CD4-positive, alpha-beta memory T cell (primary cell): ENCODE measurements around the gene RAP1GAP. TPM values are rescaled to one million over a fixed set of nuclear protein-coding genes. Genes with fewer than 3 reads are reported as not detected.

Experiments
- CTCF ChIA-PET: fragments of 350-600 bp; sonication (Branson Sonifier 250); formaldehyde crosslinking; loops from one replicate; lab custom pipeline; 2021; ENCODE audit warnings: inconsistent platforms; ENCODE audit not compliant: partially characterized antibody; lab: Charles Lee
- POLR2A ChIA-PET: fragments of 350-600 bp; sonication (Branson Sonifier 250); formaldehyde crosslinking; loops from one replicate; lab custom pipeline; 2021; ENCODE audit not compliant: partially characterized antibody; lab: Charles Lee
- DNase-seq, 5 donors: peaks; one replicate each; pipeline versions ENCODE4 v3.0.0 to v3.0.0-alpha.2; 2020 to 2022; ENCODE audit warnings: mixed read lengths in 1 of 5
- H3K27ac ChIP-seq: one replicate; pipeline ENCODE4 v1.7.0; 2013; ENCODE audit warnings: low read depth, low read length
- H3K27me3 ChIP-seq: 2 replicates; pipeline ENCODE4 v1.7.0; 2013; ENCODE audit warnings: mild to moderate bottlenecking, low read length, moderate library complexity; ENCODE audit not compliant: insufficient read depth
- H3K36me3 ChIP-seq: 2 replicates; pipeline ENCODE4 v1.7.0; 2013; ENCODE audit warnings: mild to moderate bottlenecking, low read length, moderate library complexity; ENCODE audit not compliant: insufficient read depth
- H3K4me1 ChIP-seq: 2 replicates; pipeline ENCODE4 v1.7.0; 2013; ENCODE audit warnings: mild to moderate bottlenecking, low read length, moderate library complexity; ENCODE audit not compliant: insufficient read depth
- H3K4me3 ChIP-seq, 2 donors: one replicate each; pipeline ENCODE4 v1.7.0; 2013; ENCODE audit warnings: low read length in 2 of 2, mild to moderate bottlenecking in 1 of 2
- H3K9me3 ChIP-seq, 2 donors: one replicate each; pipeline ENCODE4 v1.7.0; 2013; ENCODE audit warnings: low read length in 2 of 2, control low read depth in 1 of 2; ENCODE audit not compliant: control insufficient read depth in 1 of 2
- H3K27ac Mint-ChIP-seq, 7 donors: one replicate each; pipeline ENCODE4 v1.8.0; 2020 to 2021; ENCODE audit warnings: mixed read lengths in 7 of 7, mild to moderate bottlenecking in 6 of 7, inconsistent platforms in 3 of 7, moderate library complexity in 3 of 7
- H3K27me3 Mint-ChIP-seq, 2 donors: one replicate each; pipeline ENCODE4 v1.8.0; 2020 to 2021; ENCODE audit warnings: mixed read lengths in 2 of 2
- H3K36me3 Mint-ChIP-seq, 2 donors: one replicate each; pipeline ENCODE4 v1.8.0; 2020 to 2021; ENCODE audit warnings: mixed read lengths in 2 of 2, inconsistent platforms in 1 of 2, mild to moderate bottlenecking in 1 of 2
- H3K4me1 Mint-ChIP-seq, 4 donors: one replicate each; pipeline ENCODE4 v1.8.0; 2020 to 2021; ENCODE audit warnings: mixed read lengths in 4 of 4, mild to moderate bottlenecking in 1 of 4
- H3K4me3 Mint-ChIP-seq, 8 donors: one replicate each; pipeline ENCODE4 v1.8.0; 2020 to 2021; ENCODE audit warnings: mixed read lengths in 8 of 8, mild to moderate bottlenecking in 7 of 8, moderate library complexity in 6 of 8, inconsistent platforms in 3 of 8
- H3K9me3 Mint-ChIP-seq, 8 donors: one replicate each; pipeline ENCODE4 v1.8.0; 2020 to 2021; ENCODE audit warnings: mixed read lengths in 8 of 8, mild to moderate bottlenecking in 5 of 8, inconsistent platforms in 3 of 8, moderate library complexity in 1 of 8
- intact Hi-C: fragments of 100-400 bp; cut with micrococcal nuclease; formaldehyde crosslinking; loops from one replicate; pipeline ENCODE4 v1.15.1; 2023
- polyA plus RNA-seq, 2 donors: library from polyadenylated mRNA; unstranded; fragments of 300-500 nt; fragmentation: Illumina TruSeq; gene quantifications; one replicate each; pipeline ENCODE4 v1.2.3, GENCODE V29; 2021
- total RNA-seq, 2 experiments: library from RNA; stranded (reverse); gene quantifications; one replicate each; pipeline ENCODE4 v1.2.3, GENCODE V29; 2021

The RAP1GAP gene
- total and polyA plus RNA-seq, 4 experiments from 2014 or later, result 0.23 to 0.72 TPM; not detected in 2

DNA sequence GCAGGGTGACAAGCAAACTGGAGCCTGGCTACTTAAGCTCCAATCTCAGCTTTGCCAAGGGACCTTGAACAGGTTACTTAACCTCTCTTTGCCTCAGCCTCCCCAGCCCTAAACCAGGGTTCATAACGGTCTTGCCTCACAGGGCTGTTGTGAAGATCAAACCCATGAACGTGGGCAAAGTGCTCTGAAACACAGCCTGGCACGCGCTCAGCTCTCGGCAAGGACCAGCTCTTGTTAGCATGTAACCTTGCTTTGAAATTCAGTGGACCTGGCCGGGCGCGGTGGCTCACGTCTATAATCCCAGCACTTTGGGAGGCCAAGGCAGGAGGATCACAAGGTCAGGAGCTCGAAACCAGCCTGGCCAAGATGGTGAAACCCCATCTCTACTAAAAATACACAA is 24.8 kb downstream of the RAP1GAP start:
- Mint-ChIP-seq H3K4me3 (no peak overlapping the region), H3K27me3 (peaks cover 14 to 21% of the 10 kb centered on the region in 2 donors), H3K9me3 (no peaks in the 10 kb centered on the region), H3K36me3 (no peaks in the 10 kb centered on the region), H3K4me1 (peaks cover 0 to 3% (median under 1%) of the 10 kb centered on the region in 4 donors), H3K27ac (no peak overlapping the region)
- Histone ChIP-seq H3K27me3 (no peaks in the 10 kb centered on the region), H3K36me3 (no peaks in the 10 kb centered on the region), H3K4me1 (no peaks in the 10 kb centered on the region), H3K27ac (no peak overlapping the region), H3K4me3 (no peak overlapping the region), H3K9me3 (no peaks in the 10 kb centered on the region)
- POLR2A ChIA-PET, result no interaction called here
- DNase-seq, result no peak
- intact Hi-C loops, result no loop called here
- CTCF ChIA-PET, result no interaction called here

DNA sequence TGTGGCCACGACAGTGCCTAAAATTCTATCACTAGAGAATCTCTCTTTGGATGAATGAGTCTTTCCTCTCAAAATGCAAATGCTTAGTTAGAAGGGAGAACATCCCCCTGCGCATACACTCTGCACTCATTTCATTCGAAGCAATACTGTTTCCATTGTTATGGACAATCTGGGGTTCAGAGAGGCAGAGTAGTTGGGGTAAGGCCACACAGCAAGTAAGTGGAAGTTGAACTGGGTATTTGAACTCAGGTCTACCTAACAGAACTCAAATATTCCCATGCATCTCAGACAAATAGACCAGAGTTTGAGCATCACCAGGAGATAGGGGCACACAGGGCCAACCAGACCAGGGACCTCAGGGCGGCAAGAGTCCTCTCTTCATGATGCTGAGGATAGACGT is 25.5 kb downstream of the RAP1GAP start:
- H3K36me3 ChIP-seq, result no peaks in the 10 kb centered on the region
- H3K4me1 ChIP-seq, result no peaks in the 10 kb centered on the region
- intact Hi-C loops, result no loop called here

DNA sequence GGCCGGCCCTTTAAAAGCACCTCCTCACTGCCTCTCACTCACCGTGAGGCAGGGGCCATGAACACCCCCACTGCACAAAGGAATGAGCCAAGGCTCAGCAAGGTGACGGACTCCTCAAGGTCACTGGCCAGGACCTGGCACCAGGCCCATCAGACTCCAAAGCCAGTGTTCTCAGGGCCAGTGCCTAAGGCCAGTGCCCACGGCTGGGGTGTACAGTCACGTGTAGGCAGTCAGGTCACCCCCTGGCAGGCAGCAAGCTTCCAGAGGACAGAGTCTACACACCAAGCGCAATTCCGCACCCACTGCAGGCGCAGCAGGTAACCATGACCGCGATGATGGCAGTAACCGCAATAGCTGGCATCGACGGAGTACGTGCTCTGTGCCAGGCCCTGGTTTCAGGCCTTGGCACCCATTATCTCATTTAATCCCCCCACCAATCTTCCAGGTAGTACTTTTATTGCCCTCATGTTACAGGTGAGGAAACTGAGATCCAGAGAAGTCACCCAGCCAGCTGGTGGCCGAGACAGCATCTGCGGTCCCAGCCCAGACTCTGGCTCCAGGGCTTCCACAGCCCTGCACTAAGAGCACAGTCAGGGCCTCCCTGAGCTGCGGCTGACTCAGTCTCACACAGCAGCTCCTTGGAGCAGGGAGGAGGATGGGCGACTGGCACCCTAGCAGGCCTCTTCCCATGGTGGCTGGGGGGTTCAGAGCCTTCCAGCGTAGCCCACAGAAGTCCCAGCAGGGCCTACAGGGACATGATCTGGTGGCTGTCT is 27.0 kb downstream of the RAP1GAP start:
- ChIA-PET CTCF (no interaction called here), POLR2A (no interaction called here)
- no peak for DNase-seq
- H3K27me3 Mint-ChIP-seq, result peaks cover 12 to 21% of the 10 kb centered on the region in 2 donors
- H3K27ac Mint-ChIP-seq, result no peak overlapping the region
- no peaks in the 10 kb centered on the region for H3K4me1 Mint-ChIP-seq
- H3K4me1 ChIP-seq, result no peaks in the 10 kb centered on the region
- H3K36me3 ChIP-seq, result no peaks in the 10 kb centered on the region
- H3K36me3 Mint-ChIP-seq, result no peaks in the 10 kb centered on the region
- no peaks in the 10 kb centered on the region for H3K9me3 Mint-ChIP-seq
- H3K27ac ChIP-seq, result no peak overlapping the region
- intact Hi-C loops, result no loop called here
- H3K4me3 ChIP-seq, result no peak overlapping the region
- H3K9me3 ChIP-seq, result no peaks in the 10 kb centered on the region
- no peak overlapping the region for H3K4me3 Mint-ChIP-seq
- no peaks in the 10 kb centered on the region for H3K27me3 ChIP-seq

More for the DNA sequence above, 25.5 kb downstream of the RAP1GAP start:
- H3K4me3 Mint-ChIP-seq, result no peak overlapping the region
- H3K27ac ChIP-seq, result no peak overlapping the region
- H3K27ac Mint-ChIP-seq, result no peak overlapping the region
- peaks cover 12 to 21% of the 10 kb centered on the region in 2 donors for H3K27me3 Mint-ChIP-seq
- H3K9me3 ChIP-seq, result no peaks in the 10 kb centered on the region
- ChIA-PET POLR2A (no interaction called here), CTCF (no interaction called here)
- no peaks in the 10 kb centered on the region for H3K27me3 ChIP-seq
- no peak for DNase-seq
- H3K4me3 ChIP-seq, result no peak overlapping the region
- no peaks in the 10 kb centered on the region for H3K9me3 Mint-ChIP-seq
- H3K36me3 Mint-ChIP-seq, result no peaks in the 10 kb centered on the region
- H3K4me1 Mint-ChIP-seq, result peaks cover 0 to 2% (median 0%) of the 10 kb centered on the region in 4 donors

DNA sequence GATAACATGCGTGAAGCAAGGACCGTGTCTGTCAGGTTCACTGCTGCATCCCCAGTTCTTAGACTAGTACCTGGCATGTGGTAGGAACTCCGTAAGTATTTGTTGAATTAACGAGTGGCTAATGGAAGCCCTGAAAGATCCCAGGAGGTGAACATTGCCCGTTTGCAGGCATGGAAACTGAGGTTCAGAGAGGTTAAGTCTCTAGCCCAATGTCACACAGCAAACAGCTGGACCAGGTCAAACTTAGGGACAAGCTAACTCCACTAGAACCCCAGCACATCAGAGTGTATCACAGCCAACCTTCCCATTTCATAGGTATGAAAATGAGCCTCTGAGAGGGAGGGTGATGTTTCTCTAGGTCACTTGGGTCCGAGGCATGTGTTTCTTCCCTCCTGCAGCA is 27.6 kb downstream of the RAP1GAP start:
- Histone ChIP-seq H3K27ac (no peak overlapping the region), H3K36me3 (no peaks in the 10 kb centered on the region), H3K9me3 (no peaks in the 10 kb centered on the region), H3K4me3 (no peak overlapping the region), H3K27me3 (no peaks in the 10 kb centered on the region), H3K4me1 (no peaks in the 10 kb centered on the region)
- no peaks in the 10 kb centered on the region for H3K9me3 Mint-ChIP-seq
- ChIA-PET POLR2A (no interaction called here), CTCF (no interaction called here)
- H3K36me3 Mint-ChIP-seq, result no peaks in the 10 kb centered on the region
- H3K4me1 Mint-ChIP-seq, result no peaks in the 10 kb centered on the region
- H3K27ac Mint-ChIP-seq, result no peak overlapping the region
- intact Hi-C loops, result no loop called here
- peaks cover 10 to 17% of the 10 kb centered on the region in 2 donors for H3K27me3 Mint-ChIP-seq
- no peak overlapping the region for H3K4me3 Mint-ChIP-seq
- no peak for DNase-seq

DNA sequence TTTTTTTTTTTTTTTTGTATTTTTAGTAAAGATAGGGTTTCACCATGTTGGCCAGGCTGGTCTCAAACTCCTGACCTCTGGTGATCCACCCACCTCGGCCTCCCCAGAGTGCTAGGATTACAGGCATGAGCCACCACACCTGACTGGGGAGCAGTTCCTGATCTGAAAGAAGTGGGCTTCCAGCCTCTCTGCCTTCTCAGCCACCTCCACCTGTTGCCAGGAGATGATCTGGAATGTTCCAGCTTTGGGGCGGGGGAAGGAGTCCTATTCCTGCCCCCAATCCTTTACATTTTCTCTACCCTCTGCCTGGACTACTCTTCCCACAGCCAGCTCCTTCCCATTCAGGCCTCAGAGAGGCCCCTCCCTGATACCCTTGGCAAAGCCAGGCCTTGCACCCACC is 28.1 kb downstream of the RAP1GAP start:
- intact Hi-C loops, result no loop called here
- H3K4me1 ChIP-seq, result no peaks in the 10 kb centered on the region
- ChIA-PET CTCF (no interaction called here), POLR2A (no interaction called here)
- Mint-ChIP-seq H3K36me3 (no peaks in the 10 kb centered on the region), H3K27ac (no peak overlapping the region), H3K4me3 (no peak overlapping the region), H3K4me1 (no peaks in the 10 kb centered on the region), H3K27me3 (peaks cover 9 to 16% of the 10 kb centered on the region in 2 donors), H3K9me3 (no peaks in the 10 kb centered on the region)
- no peaks in the 10 kb centered on the region for H3K36me3 ChIP-seq
- H3K9me3 ChIP-seq, result no peaks in the 10 kb centered on the region
- no peak for DNase-seq
- no peak overlapping the region for H3K4me3 ChIP-seq
- no peaks in the 10 kb centered on the region for H3K27me3 ChIP-seq
- H3K27ac ChIP-seq, result no peak overlapping the region

DNA sequence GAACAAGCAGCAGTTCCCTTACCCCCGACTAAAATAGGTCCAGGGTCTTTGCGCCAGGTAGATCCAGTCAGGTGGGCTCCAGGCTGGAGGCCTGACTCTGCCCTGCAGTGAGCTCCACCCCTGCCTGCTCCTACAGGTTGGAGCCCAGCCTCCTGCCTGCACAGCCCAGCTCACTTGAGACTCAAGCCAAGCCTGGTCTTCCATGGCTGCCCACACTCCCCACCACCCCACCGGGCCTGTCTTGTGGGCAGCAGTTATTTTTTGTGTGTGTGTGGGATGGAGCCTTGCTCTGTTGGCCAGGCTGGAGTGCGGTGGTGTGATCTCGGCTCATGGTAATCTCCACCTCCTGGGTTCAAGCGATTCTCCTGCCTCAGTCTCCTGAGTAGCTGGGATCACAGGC is 28.5 kb downstream of the RAP1GAP start:
- POLR2A ChIA-PET, result no interaction called here

DNA sequence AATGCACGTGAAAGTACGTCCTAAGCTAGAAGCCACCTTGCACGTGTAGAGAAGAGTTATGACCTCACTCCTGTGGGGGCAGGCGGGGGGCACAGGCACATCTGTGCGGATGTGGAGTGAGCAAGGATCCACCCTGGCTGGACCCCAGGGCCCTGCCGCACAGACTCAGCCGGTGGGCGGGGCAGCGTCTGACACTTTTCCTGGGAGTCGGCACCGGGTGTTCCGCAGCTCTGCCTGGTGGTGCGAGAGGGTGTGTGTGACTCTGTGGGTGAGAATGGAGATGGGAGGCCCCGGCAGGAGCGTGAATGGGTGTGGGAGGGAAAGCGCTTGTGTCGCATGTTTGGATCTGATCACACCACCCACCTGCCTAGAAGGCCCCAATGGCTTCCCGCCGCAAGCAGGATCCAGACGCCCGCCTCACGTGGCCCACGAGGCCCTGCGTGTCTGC is 29.5 kb downstream of the RAP1GAP start:
- no peak for DNase-seq
- intact Hi-C loops, result no loop called here
- Histone ChIP-seq H3K4me3 (no peak overlapping the region), H3K27ac (no peak overlapping the region), H3K36me3 (no peaks in the 10 kb centered on the region), H3K9me3 (no peaks in the 10 kb centered on the region), H3K27me3 (no peaks in the 10 kb centered on the region), H3K4me1 (no peaks in the 10 kb centered on the region)
- ChIA-PET CTCF (no interaction called here), POLR2A (no interaction called here)
- Mint-ChIP-seq H3K27me3 (peaks cover 4 to 12% of the 10 kb centered on the region in 2 donors), H3K9me3 (peaks cover 0 to 1% (median 0%) of the 10 kb centered on the region in 8 donors), H3K27ac (no peak overlapping the region), H3K36me3 (no peaks in the 10 kb centered on the region), H3K4me1 (no peaks in the 10 kb centered on the region), H3K4me3 (no peak overlapping the region)

More for the DNA sequence above, 28.5 kb downstream of the RAP1GAP start:
- CTCF ChIA-PET, result no interaction called here
- Mint-ChIP-seq H3K4me1 (no peaks in the 10 kb centered on the region), H3K4me3 (no peak overlapping the region), H3K36me3 (no peaks in the 10 kb centered on the region), H3K27me3 (peaks cover 6 to 13% of the 10 kb centered on the region in 2 donors), H3K9me3 (no peaks in the 10 kb centered on the region), H3K27ac (no peak overlapping the region)
- intact Hi-C loops, result no loop called here
- H3K36me3 ChIP-seq, result no peaks in the 10 kb centered on the region
- DNase-seq, result no peak
- H3K9me3 ChIP-seq, result no peaks in the 10 kb centered on the region
- no peak overlapping the region for H3K27ac ChIP-seq
- no peaks in the 10 kb centered on the region for H3K4me1 ChIP-seq
- H3K4me3 ChIP-seq, result no peak overlapping the region
- H3K27me3 ChIP-seq, result no peaks in the 10 kb centered on the region
